Astrocyte of the spinal cord (primary cell): ENCODE data around the gene AK5.

Experiments
- DNase-seq: peaks from one replicate; pipeline ENCODE4 v3.0.0; 2011; ENCODE audit warnings: low read depth, low spot score
- H3K4me3 ChIP-seq: 2 replicates; pipeline ENCODE4 v1.5.1; 2011; ENCODE audit warnings: low read depth, mild to moderate bottlenecking, low read length, moderate library complexity
- in situ Hi-C: cut with HindIII; loops from 2 replicates; pipeline ENCODE4 v1.10.0; 2017; ENCODE audit warnings: low sequenced_read_pairs
- TF ChIP-seq, protein P1 (sequence below): IDR thresholded peaks from 2 replicates; pipeline ENCODE4 v1.5.1; 2012; ENCODE audit warnings: low read depth, mild to moderate bottlenecking, low read length, inconsistent platforms

The AK5 gene

DNA sequence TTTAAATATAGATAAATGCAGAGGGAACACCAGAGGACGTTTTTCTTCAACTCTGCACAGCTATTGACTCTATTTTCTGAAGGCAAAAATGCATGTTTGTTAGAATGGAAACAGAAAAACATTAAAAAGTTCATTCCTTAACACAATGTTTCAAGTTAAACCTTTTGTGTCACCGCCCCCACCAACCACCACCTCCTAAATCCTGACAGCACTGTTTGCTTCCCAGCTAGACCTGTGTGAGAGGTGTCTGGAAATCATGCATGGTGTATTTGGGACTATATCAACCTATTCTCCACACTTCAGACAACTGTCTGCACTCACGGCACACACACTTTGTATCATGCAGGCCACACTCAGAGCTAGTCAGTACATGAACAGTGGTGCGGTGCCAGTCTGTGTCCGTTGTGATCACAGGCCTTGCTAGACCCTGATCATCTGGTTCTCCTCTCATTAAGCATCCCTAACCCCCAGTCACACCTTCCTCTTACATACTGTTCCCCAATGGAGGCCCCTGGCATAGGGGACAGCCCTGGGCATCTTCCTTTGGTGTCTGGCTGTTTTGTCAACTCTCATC is 276.9 kb downstream of the AK5 start:
- TF ChIP-seq, protein P1, sequence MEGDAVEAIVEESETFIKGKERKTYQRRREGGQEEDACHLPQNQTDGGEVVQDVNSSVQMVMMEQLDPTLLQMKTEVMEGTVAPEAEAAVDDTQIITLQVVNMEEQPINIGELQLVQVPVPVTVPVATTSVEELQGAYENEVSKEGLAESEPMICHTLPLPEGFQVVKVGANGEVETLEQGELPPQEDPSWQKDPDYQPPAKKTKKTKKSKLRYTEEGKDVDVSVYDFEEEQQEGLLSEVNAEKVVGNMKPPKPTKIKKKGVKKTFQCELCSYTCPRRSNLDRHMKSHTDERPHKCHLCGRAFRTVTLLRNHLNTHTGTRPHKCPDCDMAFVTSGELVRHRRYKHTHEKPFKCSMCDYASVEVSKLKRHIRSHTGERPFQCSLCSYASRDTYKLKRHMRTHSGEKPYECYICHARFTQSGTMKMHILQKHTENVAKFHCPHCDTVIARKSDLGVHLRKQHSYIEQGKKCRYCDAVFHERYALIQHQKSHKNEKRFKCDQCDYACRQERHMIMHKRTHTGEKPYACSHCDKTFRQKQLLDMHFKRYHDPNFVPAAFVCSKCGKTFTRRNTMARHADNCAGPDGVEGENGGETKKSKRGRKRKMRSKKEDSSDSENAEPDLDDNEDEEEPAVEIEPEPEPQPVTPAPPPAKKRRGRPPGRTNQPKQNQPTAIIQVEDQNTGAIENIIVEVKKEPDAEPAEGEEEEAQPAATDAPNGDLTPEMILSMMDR, result no peak
- no peak for DNase-seq
- in situ Hi-C loops, result no loop called here
- no peak overlapping the region for H3K4me3 ChIP-seq

DNA sequence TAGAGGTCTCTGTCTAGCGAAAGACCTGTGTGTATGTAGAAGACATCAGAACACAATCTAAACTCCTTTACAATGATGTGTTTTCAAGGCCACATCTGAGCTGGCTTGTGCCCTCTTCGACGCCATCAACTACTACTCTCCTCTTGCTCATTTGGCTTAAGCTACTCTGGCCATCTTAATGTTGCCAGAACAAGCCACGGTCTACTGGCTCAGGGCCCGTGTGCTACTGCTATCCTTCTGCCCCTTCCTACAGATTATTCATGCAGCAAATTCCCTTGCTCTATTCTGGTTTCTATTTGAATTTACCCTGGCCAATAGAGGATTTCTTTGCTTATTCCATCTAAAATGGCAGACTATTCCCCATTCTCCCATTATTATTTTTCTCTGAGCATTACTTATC is 278.9 kb downstream of the AK5 start:
- TF ChIP-seq, protein P1, result no peak
- DNase-seq, result peak; percentile 50
- in situ Hi-C loops, result no loop called here
- no peak overlapping the region for H3K4me3 ChIP-seq

DNA sequence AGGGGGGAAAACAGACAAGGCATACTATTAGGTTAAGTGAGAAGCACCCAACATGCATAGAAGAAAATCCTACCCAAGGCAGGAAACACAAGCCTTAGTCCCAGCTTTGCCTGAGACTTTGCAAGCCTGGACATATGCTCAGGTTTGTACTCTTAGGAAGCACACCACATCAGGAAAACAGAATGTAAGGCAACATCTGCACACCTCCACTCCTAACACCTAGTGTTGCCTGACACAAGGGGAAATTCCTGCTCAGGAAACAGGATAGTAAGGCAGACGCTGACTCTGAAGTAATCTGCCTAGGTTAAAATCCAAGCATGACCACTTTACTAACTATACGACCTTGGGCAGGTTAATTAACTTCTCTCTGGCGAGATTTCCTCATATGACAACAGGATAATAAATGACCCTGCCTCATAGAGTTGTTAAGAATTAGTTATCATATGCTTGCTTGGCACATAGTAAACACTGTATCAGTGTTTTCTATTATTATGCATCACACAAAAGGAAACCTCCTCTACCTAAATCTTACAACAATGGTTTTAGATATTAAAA is 280.9 kb downstream of the AK5 start:
- in situ Hi-C loops, result no loop called here
- no peak for DNase-seq
- no peak overlapping the region for H3K4me3 ChIP-seq
- TF ChIP-seq, protein P1, result no peak

DNA sequence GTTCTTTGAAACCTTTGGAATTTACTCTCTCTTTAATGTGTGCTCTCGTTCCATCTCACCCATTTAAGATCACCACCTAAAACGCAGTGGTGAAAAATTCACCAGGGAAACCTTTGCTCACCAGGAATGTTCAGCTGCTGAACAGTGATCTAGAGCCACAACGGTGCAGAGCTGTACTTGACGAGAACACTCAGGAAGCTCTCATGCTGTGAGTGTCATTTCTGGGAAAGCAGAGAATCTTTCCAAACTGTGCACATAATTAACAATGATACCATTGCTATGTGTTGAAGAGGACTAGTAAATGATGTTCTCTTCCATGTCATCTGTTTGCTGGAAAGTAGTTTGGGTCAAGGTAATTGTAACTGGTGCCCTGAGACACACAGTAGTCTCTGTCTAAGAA is 283.5 kb downstream of the AK5 start:
- in situ Hi-C loops, result no loop called here
- TF ChIP-seq, protein P1, result no peak
- no peak overlapping the region for H3K4me3 ChIP-seq
- peak; percentile 40 for DNase-seq

DNA sequence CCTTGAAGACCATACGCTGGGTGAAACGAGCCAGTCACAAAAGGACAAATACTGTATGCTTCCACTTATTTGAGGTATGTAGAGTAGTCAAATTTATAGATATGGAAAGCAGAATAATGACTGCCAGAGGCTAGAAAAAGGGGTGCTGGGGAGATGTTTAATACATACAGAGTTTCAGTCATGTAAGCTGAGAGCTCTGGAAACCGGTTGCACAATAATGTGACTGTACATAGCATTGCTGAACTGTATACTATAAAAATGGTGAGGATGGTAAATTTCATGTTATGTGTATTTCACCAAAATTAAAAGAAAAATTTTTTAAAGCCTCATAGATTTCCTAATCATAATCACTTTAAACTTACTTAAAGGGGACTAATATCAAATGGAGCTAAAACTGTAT is 289.8 kb downstream of the AK5 start:
- DNase-seq, result no peak
- TF ChIP-seq, protein P1, result no peak
- no peak overlapping the region for H3K4me3 ChIP-seq
- in situ Hi-C loops, result no loop called here

DNA sequence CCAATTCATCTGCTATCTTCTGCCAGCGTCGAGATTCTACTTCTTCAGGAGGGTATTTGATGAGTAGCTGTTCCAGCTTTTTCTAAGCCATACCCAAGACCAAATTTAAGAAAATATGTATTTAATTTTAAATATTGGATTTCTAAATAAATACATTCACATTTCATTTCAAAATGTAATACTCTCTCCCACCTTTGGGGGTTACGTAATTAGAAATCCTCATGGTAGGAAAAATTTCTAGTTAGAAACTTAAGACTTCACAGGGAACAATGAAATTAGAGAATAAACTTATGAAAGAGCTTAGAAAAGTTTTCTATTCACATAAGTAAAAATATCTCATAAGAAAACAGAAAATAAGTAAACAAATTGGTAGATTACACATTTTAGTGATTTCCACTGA is 297.7 kb downstream of the AK5 start:
- no peak overlapping the region for H3K4me3 ChIP-seq
- in situ Hi-C loops, result no loop called here
- TF ChIP-seq, protein P1, result no peak
- no peak for DNase-seq
